Measurements from ENCODE around the gene SNX2.

- TF ChIP-seq CTCF (IDR thresholded peaks at IDR 0.05) (no peak), POLR2A (IDR thresholded peaks at IDR 0.05) (no peak)
Measured at GRCh38 chr5:122774519-122774860, 390 bp upstream of the SNX2 start.
